ENCODE measurements around the gene PRKD1.
"Not testable (repeated sequence)": the region's sequence is repeated elsewhere in the genome, so short reads cannot be mapped to it uniquely, and the experiment has no call there.

PRKD1 gene

DNA sequence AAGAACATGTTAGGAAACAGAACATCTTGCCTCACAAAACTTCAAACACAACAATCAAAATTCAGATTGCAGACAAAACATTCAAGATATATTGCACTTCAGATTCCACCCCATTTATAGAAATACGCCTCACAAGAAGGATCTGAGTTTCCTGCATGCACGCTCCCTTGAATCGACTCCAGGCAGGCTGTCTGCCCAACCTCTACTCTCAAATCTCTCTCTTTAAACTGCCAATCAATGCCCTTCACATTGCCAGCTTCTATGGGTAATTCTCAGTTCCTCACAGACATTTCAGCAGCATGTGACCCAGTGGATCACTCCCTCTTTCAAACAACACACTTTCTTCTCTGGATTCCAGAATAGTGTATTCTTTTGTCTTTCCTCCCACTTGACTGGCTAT lies 184.1 kb downstream of the PRKD1 start:
- DNase-seq (ENCODE audit: low read depth in 2 of 2), result no peak

- no peak for DNase-seq (ENCODE audit: low read depth in 2 of 2)
Observed at GRCh38 chr14:29741909-29742401, 185.7 kb downstream of the PRKD1 start.

DNA sequence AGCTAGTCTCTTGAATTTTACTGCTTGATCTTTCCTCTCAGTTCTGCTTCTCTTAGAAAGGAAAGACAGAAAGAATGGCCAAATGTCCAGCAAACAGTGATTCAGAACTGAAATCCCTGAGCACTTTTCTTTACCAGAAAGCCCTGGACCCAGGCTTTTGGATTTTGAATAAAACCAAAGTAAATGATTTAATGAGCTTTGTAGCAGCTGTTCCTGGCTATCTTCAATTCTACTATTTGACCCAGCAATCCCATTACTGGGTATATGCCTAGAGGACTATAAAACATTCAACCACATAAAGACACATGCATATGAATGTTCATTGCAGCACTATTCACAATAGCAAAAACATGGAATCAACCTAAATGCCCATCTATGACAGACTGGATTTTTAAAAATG lies 187.2 kb downstream of the PRKD1 start:
- no peak for DNase-seq (ENCODE audit: low read depth in 2 of 2)

DNA sequence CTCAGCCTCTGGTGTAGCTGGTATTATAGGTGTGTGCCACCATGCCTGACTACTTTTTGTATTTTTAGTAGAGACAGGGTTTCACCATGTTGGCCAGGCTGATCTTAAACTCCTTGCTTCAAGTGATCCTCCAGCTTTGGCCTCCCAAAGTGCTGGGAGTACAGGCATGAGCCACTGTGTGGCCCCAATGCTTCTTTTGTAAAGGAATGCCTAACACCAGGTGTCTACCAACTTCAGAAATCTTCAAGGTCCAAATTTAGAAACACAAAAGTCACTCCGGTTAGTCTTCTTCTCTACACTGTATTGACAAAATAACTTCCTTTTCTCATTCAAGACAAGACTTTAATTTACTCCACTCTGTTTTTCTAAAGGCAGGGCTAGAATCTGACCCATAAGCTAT lies 188.7 kb downstream of the PRKD1 start:
- no peak for DNase-seq (ENCODE audit: low read depth in 2 of 2)

DNA sequence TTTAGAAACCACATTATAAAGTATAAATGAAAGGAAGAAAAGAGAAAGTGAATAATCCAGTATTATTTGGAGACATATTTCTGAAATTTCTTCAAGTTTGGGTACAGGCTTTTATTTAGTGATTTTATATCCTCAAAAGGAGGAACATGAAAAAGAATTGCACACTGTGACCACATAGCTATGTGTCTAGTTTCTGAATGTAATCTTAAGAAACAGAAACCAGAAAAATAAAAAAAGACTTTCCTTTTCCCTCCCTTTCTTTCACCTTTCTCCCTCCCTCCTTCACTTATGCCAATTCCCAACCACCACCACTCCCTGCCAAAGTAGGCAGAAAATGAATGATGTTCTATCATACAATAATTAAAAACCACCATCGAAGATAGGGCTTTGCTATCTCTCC lies 189.6 kb downstream of the PRKD1 start:
- no peak for DNase-seq (ENCODE audit: low read depth in 2 of 2)

DNA sequence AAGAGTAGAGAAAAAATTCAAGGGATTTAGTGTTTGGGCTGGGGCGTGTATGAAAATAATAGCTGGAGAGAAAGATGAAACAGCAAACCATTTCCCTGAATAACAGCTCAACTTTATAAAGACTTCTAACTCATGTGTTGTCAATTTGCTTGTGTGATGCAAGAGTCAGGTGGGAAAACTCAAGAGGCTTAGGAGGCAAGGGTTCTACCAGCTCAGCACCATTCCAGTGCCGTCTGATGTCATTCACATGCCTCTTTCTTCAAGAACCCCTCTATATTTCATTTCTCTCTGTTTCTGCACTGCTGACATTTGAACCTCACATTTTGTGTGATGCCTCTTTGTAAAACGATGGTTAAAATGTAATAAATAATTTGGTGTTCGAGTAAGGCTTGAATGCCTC lies 192.2 kb downstream of the PRKD1 start:
- no peak for DNase-seq (ENCODE audit: low read depth in 2 of 2)

- no peak for DNase-seq (ENCODE audit: low read depth in 2 of 2)
Observed at GRCh38 chr14:29734732-29735131, 192.9 kb downstream of the PRKD1 start.

DNA sequence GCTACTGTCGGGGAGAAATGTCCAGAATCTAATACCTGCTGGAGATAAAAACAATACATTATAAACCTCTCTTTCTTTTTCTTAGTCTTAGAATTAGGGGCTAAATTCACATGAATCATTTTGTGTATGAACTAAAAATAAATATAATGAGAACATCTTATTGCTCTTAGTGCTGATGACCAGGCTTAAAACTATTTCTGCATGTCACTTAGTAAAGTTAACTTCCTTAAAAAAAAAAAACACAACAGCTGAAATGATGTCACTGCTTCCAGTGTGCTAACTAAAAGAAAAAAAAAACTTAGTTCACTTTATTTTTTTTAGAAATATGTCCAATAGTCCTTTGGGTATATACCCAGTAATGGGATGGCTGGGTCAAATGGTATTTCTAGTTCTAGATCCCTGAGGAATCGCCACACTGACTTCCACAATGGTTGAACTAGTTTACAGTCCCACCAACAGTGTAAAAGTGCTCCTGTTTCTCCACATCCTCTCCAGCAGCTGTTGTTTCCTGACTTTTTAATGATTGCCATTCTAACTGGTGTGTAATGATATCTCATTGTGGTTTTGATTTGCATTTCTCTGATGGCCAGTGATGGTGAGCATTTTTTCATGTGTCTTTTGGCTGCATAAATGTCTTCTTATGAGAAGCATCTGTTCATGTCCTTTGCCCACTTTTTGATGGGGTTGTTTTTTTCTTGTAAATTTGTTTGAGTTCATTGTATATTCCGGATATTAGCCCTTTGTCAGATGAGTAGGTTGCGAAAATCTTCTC lies 200.9 kb downstream of the PRKD1 start:
- DNase-seq (ENCODE audit: low read depth in 2 of 2), result not testable (repeated sequence)

- DNase-seq (ENCODE audit: low read depth in 2 of 2), result no peak
Observed at GRCh38 chr14:29724991-29725390, 202.7 kb downstream of the PRKD1 start.

DNA sequence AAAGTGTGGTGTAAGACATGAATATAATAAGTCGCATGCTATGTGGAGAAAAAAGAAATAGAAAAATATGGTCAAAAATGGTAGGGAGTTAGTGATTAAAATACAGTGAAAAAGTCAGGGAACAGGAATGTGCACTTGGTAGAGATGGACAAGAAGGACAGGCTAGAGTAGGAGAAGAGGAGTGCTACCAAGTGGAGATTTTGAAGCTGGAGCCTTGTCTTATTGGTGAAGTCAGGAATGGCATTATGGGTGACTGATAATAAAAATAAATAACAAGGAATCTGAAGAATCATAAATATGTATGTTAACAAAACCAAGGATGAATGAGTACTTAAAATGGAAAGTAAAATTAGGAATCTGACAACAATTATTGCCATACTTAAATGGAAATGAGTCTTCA lies 204.8 kb downstream of the PRKD1 start:
- no peak for DNase-seq (ENCODE audit: low read depth in 2 of 2)

- DNase-seq (ENCODE audit: low read depth in 2 of 2), result no peak
Observed at GRCh38 chr14:29721586-29721985, 206.1 kb downstream of the PRKD1 start.

- no peak for DNase-seq (ENCODE audit: low read depth in 2 of 2)
Observed at GRCh38 chr14:29717901-29718300, 209.7 kb downstream of the PRKD1 start.

DNA sequence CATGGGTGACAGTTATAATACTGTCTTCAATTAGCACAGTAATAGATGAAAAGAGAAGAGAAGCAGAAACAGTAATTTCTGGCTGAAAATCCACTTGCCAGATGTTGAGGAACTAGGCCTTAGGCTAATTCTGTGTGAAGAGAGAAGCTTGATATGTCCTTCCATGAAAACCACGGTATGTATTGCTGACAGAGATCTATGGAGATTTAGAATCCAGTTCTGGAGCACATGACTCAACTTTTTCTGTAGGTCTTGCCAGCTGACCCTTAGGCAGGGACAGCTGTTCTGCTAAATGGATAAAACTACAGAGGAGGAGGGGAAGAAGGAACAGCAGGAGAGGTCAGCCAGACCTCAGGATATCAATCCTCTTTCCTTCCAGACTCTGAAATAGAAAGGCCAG lies 211.5 kb downstream of the PRKD1 start:
- no peak for DNase-seq (ENCODE audit: low read depth in 2 of 2)

- no peak for DNase-seq (ENCODE audit: low read depth in 2 of 2)
Observed at GRCh38 chr14:29712601-29713000, 215.0 kb downstream of the PRKD1 start.

DNA sequence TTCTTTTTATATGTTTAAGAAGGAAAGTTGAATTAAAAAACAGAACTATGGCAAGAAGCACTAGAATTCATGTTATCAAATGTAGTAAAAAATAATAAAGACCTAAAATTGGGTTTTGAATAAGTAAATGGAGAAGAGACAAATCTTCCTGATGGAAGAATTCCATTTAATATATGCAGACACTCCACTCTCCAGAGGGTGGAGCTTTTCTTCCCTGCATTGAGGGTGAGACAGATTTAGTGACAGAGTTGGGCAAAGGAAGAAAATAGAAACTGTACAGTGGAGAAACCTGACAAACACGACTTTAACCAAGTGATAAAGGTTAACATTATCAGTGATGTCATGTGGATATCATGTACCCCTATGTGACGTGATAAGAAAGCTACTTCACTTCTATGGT lies 217.6 kb downstream of the PRKD1 start:
- no peak for DNase-seq (ENCODE audit: low read depth in 2 of 2)

DNA sequence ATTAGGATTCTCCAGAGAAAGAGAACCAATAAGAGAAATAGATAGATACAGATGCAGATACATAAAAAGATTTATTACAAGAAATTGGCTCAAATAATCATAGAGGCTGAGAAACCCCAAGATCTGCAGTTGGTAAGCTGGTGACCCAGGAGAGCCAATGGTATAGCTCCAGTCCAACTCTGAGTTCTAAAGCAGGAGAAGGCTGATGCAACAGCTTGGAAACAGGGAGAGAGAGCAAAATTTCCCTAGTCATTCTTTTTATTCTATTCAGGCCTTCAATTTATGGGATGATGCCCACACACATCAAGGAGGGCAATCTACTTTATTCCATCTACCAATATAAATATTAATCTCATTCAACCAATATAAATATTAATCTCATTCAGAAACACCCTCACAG lies 218.2 kb downstream of the PRKD1 start:
- DNase-seq (ENCODE audit: low read depth in 2 of 2), result no peak

- DNase-seq (ENCODE audit: low read depth in 2 of 2), result no peak
Observed at GRCh38 chr14:29706700-29707099, 220.9 kb downstream of the PRKD1 start.

DNA sequence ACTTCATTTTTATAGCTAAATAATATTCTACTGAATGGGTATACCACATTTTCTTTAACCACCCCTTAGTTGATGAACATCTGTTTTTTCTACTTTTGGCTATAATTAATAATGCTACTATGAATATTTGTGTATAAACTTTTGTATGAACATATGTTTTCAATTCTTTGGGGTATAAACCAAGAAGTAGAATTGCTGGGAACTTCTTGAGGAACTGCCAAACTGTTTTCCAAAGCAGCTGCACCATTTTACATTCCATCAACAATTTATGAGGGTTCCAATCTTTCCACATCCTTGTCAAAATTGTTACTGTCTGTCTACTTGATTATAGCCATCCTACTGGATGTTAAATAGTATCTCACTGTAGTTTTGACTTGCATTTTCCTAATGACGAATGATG lies 221.8 kb downstream of the PRKD1 start:
- no peak for DNase-seq (ENCODE audit: low read depth in 2 of 2)

DNA sequence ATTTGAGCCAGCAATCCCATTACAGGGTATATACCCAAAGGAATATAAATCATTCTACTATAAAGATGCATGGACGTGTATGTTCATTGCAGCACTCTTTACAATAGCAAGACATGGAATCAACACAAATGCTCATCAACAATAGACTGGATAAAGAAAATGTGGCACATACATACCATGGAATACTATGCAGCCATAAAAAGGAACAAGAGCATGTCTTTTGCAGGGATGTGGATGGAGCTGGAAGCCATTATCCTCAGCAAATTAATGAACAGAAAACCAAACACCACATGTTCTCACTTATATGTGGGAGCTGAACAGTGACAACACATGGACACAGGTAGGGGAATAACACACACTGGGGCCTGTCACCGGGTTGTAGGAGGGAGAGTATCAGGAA lies 238.1 kb downstream of the PRKD1 start:
- not testable (repeated sequence) for DNase-seq (ENCODE audit: low read depth in 2 of 2)

- DNase-seq (ENCODE audit: low read depth in 2 of 2), result no peak
Observed at GRCh38 chr14:29687866-29688265, 239.8 kb downstream of the PRKD1 start.

DNA sequence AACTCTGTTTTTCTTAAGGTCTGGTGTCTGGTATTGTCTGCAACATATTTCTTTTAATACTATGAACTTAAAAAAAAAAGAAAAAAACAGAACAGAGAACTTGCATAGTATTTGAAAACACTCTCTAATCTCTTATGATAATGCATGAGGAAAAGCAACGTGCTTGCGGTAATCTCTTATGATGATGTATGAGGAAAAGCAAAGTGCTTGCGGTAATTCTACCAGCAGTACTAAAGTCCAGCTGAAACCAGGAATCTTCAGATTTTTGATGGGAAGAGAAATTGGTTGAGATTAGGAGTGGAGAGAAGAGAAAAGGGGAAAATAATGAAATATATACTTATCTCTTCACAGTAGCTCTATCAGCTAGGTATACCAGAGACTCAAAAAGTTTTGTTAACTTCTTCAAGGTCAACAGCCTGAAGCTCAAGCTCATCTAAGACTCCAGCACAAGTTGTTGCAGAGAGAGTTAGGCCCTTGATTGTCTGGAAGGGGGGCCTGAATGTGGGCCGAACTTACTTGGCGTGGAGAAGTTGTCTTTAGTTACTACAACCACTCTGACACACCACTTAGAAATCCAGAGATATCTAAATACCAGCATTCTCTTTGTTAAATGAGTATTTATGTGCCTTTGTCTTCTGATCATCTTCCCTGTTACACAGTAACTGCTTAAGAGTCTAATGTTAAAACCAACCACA lies 240.4 kb downstream of the PRKD1 start:
- no peak for DNase-seq (ENCODE audit: low read depth in 2 of 2)

GRCh38 chr14:29684926-29685325 lies 242.7 kb downstream of the PRKD1 start:
- DNase-seq (ENCODE audit: low read depth in 2 of 2), result no peak

DNA sequence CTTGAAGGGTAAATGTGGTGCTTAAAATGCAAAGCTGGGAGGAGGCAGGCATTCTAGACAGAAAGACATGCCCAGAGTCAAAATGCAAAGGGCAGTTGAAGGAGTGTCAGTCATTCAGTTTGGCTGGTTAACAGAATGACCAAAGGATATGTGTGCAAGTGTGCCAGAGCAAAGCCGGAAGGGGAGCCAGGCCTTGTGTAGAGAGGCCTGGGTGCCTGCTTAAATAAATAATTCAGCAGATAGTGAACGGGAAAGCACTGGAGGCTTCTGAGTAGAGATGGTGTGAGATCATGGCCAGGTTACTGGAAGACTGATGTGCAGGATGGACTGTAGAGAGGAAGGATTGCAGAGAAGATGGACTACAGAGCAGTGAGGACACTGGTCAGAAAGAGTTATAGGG lies 244.9 kb downstream of the PRKD1 start:
- no peak for DNase-seq (ENCODE audit: low read depth in 2 of 2)

Data from stimulated activated CD4-positive, alpha-beta T cell treated with anti-CD3 and anti-CD28 coated beads, Interleukin-15, amount 100 ng/mL, for 48 hours (primary cell).